Measurements from ENCODE around the gene IFIH1. TPM values are rescaled to one million over a fixed set of nuclear protein-coding genes. Genes with fewer than 3 reads are reported as not detected.

Gene IFIH1
- total RNA-seq, 1 donor from 2014 or later: 6.6 TPM

GRCh38 chr2:162243294-162243693 lies 75.2 kb downstream of the IFIH1 start, which contains the start of gene FAP:
Gene FAP, minus strand, starts transcription at chr2:162243445. Its CDS starts 118 bp downstream, at chr2:162243327.
- no peaks in the 10 kb centered on the region for H3K36me3 Mint-ChIP-seq (ENCODE audit: insufficient read depth)
- peaks cover 15% of the 10 kb centered on the region for H3K27me3 Mint-ChIP-seq
- no peak within 1 kb of the TSS for H3K4me3 Mint-ChIP-seq (ENCODE audit: low read depth)
- no peak within 1 kb of the TSS for H3K27ac Mint-ChIP-seq
- TF ChIP-seq CTCF (IDR thresholded peaks at IDR 0.05; ENCODE audit: unreplicated experiment): no peak
- H3K9me3 Mint-ChIP-seq (ENCODE audit: low read depth): no peaks in the 10 kb centered on the region
- no peak for DNase-seq (ENCODE audit: low spot score, unreplicated experiment)
- no peaks in the 10 kb centered on the region for H3K4me1 Mint-ChIP-seq (ENCODE audit: low read depth)

- H3K4me1 Mint-ChIP-seq (ENCODE audit: low read depth): no peaks in the 10 kb centered on the region
- no peaks in the 10 kb centered on the region for H3K36me3 Mint-ChIP-seq (ENCODE audit: insufficient read depth)
- H3K4me3 Mint-ChIP-seq (ENCODE audit: low read depth): no peak overlapping the region
- H3K27me3 Mint-ChIP-seq: peaks cover 15% of the 10 kb centered on the region
- DNase-seq (ENCODE audit: low spot score, unreplicated experiment): no peak
- TF ChIP-seq CTCF (IDR thresholded peaks at IDR 0.05; ENCODE audit: unreplicated experiment): no peak
- no peaks in the 10 kb centered on the region for H3K9me3 Mint-ChIP-seq (ENCODE audit: low read depth)
- H3K27ac Mint-ChIP-seq: no peak overlapping the region
These were observed 75.8 kb downstream of the IFIH1 start for GRCh38 chr2:162242586-162243280.

- no peak for DNase-seq (ENCODE audit: low spot score, unreplicated experiment)
- Mint-ChIP-seq H3K9me3 (ENCODE audit: low read depth) (no peaks in the 10 kb centered on the region), H3K4me1 (ENCODE audit: low read depth) (no peaks in the 10 kb centered on the region), H3K27ac (no peak overlapping the region), H3K4me3 (ENCODE audit: low read depth) (no peak overlapping the region), H3K27me3 (peaks cover 15% of the 10 kb centered on the region), H3K36me3 (ENCODE audit: insufficient read depth) (no peaks in the 10 kb centered on the region)
- TF ChIP-seq CTCF (IDR thresholded peaks at IDR 0.05; ENCODE audit: unreplicated experiment): no peak
These were observed 76.9 kb downstream of the IFIH1 start for GRCh38 chr2:162241571-162241970.

GRCh38 chr2:162234620-162235462 lies 83.6 kb downstream of the IFIH1 start:
- Mint-ChIP-seq H3K36me3 (ENCODE audit: insufficient read depth) (no peaks in the 10 kb centered on the region), H3K4me3 (ENCODE audit: low read depth) (no peak overlapping the region), H3K27ac (no peak overlapping the region), H3K9me3 (ENCODE audit: low read depth) (no peaks in the 10 kb centered on the region), H3K27me3 (peaks cover 6% of the 10 kb centered on the region), H3K4me1 (ENCODE audit: low read depth) (no peaks in the 10 kb centered on the region)
- no peak for TF ChIP-seq CTCF (IDR thresholded peaks at IDR 0.05; ENCODE audit: unreplicated experiment)
- DNase-seq (ENCODE audit: low spot score, unreplicated experiment): no peak

- H3K4me3 Mint-ChIP-seq (ENCODE audit: low read depth): no peak overlapping the region
- H3K27me3 Mint-ChIP-seq: peaks cover under 1% of the 10 kb centered on the region
- no peak overlapping the region for H3K27ac Mint-ChIP-seq
- no peaks in the 10 kb centered on the region for H3K9me3 Mint-ChIP-seq (ENCODE audit: low read depth)
- H3K4me1 Mint-ChIP-seq (ENCODE audit: low read depth): no peaks in the 10 kb centered on the region
- no peaks in the 10 kb centered on the region for H3K36me3 Mint-ChIP-seq (ENCODE audit: insufficient read depth)
- TF ChIP-seq CTCF (IDR thresholded peaks at IDR 0.05; ENCODE audit: unreplicated experiment): no peak
- no peak for DNase-seq (ENCODE audit: low spot score, unreplicated experiment)
These were observed 85.3 kb downstream of the IFIH1 start for GRCh38 chr2:162233197-162233596.
